NCI-H69 (cell line): ENCODE measurements around the gene MBOAT2.

Experiments
- DNase-seq: peaks from one replicate; lab custom pipeline; 2025; lab: John Stamatoyannopoulos, UW

Gene MBOAT2

GRCh38 chr2:8821276-8822217, 181.9 kb downstream of the MBOAT2 start:
- DNase-seq, result no peak

GRCh38 chr2:8819948-8820347, 183.5 kb downstream of the MBOAT2 start:
- no peak for DNase-seq

GRCh38 chr2:8819194-8819593, 184.3 kb downstream of the MBOAT2 start:
- no peak for DNase-seq

GRCh38 chr2:8817221-8817620, 186.3 kb downstream of the MBOAT2 start:
- DNase-seq, result no peak

GRCh38 chr2:8806885-8807704, 196.4 kb downstream of the MBOAT2 start:
- no peak for DNase-seq

- no peak for DNase-seq
Measured at GRCh38 chr2:8805278-8806210, 197.9 kb downstream of the MBOAT2 start.

GRCh38 chr2:8803658-8804379, 199.7 kb downstream of the MBOAT2 start:
- DNase-seq, result peak; percentile 75

- DNase-seq, result no peak
Measured at GRCh38 chr2:8802741-8803140, 200.7 kb downstream of the MBOAT2 start.
